HG03354 (cell line): ENCODE data around the gene ALDH8A1.

ENCODE experiments used
- ATAC-seq: cut with Tn5 transposase; IDR thresholded peaks from one replicate; pipeline ENCODE4 v1.9.1; 2021; ENCODE audit warnings: mild to moderate bottlenecking; ENCODE audit not compliant: unreplicated experiment, poor library complexity, severe bottlenecking

ALDH8A1 gene

DNA sequence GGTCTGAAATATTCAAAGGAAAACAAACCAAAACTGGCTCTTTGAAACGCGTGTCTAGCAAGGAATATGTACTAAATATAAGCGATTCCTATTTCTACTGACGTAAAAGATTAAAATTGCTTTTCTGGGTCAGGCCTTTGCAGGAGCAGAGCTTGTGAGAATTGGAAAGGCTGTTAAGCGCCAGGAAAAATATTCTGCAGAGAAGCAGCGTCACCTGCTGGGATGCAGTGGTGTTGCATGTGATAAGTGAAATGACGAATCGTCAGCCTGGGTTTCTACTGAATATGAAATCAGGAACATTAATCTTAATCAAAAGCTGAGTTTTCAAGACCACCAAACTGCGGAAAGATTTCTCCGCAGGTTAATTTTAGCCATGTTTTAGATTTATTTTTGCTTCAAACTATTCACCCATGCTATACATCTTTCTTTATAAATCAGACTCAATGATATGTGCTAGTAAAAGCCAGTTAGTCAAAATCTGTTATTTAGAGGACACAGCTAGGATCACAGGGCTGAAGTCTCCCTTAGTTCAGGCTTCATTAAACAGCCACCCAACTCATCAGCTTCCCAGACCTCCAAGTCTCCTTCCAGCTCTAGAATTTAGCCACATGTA, 67.4 kb downstream of the ALDH8A1 start:
- no peak for ATAC-seq

DNA sequence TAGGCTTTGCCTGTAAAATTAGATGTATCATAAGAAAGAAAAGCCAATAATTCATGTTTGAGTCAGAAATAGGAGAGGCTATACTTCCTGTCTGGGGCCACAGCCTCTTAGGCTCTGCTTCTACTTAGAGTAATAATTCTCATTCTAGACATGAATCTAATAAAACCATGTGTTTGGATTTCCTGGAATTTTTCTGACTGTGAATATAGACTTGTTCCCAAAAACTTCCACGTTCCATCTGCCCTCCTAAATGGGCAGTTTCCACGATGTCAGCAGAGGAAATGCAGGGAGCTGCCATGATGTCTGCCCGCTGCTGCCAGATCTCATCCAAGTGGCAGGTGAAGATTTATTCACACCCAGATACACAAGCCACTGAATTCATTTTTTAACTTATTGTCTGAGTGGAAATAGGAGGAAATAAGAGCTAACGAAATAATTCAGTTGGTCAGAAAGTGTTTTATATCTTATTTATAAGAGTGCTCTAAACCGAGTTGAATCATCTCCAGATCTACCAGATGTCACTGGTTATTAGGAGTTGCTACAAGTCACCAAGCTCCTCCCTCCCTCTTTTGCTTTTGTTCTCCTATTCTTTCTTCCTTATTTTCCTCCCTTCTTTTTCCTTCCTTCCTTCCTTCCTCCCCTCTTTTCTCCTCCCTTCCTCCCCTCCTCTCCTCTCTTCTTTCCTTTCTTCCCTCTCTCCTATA, 69.3 kb downstream of the ALDH8A1 start:
- ATAC-seq, result no peak

DNA sequence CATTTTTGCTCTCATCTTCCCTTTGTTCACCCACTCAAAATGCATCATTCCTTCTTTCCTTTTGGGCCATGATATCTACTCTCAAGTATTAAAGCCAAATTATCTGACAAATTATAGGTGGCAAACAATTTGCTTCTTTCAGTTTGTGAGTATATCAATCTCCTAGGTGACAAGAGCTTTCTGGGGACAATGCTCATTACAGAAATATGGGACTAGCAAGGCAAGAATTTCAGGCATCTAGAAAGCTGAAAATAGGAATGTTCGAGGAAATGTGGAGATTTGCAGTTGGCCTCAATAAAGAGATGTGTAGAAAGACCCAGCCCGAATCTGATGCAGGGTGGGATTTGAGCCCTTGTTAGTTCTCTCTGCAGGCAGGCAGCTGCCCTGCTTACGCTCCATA, 71.8 kb downstream of the ALDH8A1 start:
- no peak for ATAC-seq

DNA sequence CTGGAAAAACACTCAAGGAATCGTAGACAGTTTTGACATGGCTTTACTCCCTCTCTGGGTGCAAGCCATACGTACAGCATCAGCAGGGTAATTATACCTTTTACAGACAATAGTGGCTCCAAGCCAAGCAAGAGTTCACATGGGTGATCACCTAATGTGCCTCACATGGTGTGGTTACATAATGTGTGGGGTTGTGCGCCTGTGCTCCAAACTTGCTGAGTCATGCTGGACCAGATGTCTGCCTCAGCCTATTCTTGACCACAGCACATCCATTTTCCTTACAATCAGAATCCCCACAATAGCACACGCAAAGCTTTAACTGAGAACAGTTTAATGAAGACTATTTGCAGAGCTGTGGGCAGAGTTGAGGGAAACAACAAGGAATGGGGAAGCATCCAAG, 74.5 kb downstream of the ALDH8A1 start:
- ATAC-seq, result no peak

DNA sequence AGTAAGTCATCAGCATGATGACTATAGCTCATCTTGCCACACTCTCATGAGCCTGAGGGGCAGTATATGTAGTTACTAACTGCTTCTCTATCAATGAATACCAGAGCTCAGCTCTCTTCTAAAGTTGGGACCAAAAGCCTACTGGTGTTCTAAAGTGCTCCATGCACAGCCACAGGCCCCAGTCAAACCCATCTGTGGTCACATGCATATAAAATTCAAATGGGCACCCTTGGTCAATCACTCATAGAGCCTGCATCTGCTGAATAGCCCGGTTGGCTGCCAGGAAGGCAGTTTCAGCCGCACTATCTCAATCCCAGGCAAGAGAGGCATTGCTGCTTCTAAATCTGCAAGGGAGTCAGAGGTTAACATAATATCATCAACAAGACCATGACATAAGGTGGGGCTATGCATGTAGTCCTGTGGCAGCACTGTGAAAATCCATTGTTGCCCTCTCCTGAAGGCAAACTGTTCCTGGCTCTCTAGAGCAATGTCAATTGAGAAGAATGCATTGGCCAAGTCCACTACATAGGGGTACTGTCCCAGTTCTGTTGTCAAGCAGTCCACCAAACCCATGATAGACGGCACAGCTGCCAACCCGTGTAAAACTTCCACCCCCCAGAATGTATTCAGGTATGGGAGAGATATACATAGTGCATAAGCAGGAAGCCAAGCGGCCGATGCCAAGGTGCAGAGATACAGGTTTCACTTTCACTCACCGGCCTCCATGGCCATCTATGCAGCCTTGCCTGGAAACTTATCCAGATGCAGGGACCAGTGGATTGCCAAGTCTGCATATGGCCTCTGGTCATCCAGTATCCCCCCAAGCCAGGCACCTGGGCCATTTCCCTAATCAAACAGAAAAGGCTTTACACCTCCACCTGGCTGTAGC, 76.2 kb downstream of the ALDH8A1 start:
- peak; percentile 55 for ATAC-seq

DNA sequence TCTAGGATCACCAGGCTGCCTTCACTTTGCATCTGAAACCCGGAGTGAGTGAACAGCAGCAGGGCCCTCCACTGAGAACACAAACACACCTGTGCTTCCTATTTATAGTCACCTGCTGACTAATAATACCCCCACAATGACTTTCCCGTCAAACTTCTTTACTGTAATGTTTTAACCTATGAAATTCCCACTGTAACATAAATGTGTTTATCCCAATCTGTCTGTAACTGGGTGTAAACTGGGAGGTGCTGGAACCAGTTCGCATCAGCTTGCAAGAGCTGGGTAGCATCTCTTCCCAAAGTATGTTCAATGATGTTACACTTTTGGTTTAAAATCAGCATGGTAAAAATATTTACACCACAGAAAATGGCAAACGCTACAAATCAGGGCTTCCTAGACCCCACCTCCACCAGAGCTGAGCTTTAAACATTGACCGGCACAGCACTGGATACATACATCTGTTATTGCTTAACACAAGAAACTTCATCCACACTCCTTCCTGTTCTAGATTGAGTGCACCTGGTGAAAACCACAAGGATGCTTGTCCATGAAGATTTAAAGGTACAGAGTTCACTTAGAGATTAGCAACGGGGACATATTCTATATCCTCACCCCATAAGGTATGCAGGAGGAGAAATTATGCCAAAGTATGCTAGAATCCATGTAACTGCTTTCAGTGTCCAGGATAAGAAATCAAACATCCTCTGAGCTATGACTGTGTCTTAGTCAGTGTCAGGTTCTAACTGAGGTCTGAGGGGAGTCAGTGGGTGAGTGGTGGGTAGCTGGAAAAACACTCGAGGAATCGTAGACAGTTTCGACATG, 79.0 kb downstream of the ALDH8A1 start:
- peak; percentile 89 for ATAC-seq

DNA sequence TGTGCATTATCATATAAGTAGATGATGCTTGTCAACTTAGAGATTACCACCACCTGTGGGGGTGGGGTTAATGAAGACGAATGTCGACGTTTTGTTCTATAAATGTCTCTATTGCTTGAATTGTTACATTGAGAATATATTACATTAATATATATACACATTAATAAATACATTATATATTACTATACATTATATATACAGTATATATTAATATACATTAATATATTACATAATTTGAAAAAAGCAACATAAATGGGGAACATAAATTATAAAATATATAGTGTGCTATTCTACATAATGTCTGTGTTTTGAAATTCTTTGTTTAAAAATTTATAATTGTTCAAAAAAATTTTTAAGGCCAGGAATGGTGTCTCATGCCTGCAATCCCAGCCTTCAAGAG, 81.1 kb downstream of the ALDH8A1 start:
- ATAC-seq, result no peak
